Measurements from ENCODE around the gene TMED7.

TMED7 gene

GRCh38 chr5:115600766-115601165, 25.1 kb downstream of the TMED7 start:
- TF ChIP-seq, protein P1, sequence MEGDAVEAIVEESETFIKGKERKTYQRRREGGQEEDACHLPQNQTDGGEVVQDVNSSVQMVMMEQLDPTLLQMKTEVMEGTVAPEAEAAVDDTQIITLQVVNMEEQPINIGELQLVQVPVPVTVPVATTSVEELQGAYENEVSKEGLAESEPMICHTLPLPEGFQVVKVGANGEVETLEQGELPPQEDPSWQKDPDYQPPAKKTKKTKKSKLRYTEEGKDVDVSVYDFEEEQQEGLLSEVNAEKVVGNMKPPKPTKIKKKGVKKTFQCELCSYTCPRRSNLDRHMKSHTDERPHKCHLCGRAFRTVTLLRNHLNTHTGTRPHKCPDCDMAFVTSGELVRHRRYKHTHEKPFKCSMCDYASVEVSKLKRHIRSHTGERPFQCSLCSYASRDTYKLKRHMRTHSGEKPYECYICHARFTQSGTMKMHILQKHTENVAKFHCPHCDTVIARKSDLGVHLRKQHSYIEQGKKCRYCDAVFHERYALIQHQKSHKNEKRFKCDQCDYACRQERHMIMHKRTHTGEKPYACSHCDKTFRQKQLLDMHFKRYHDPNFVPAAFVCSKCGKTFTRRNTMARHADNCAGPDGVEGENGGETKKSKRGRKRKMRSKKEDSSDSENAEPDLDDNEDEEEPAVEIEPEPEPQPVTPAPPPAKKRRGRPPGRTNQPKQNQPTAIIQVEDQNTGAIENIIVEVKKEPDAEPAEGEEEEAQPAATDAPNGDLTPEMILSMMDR (IDR thresholded peaks at IDR 0.05; ENCODE audit: insufficient read depth, low read depth, low read length, missing control alignments), result no peak
- DNase-seq (ENCODE audit: low read depth), result no peak
- H3K4me3 ChIP-seq (ENCODE audit: low read depth, low read length), result peak overlapping the region; percentile 86

DNA sequence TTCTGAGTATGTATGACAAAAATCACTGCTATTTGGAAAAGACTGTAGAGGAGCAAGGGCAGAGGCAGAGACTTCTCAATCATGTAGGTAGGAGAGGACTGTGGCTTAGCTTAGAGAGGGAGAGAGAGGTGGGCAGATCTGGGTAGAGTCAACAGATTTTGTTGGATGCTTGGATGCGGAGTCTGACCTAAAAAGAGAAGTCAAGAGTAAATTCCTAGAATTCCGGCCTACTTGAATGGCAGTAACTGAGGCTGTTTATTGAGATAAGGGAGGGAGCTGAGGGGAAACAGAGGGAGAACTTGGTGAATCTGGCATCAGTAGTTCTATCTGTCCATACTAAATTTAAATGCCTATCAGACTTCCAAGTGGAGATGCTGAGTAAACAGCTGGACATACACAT, 25.9 kb downstream of the TMED7 start:
- DNase-seq (ENCODE audit: low read depth), result no peak
- TF ChIP-seq, protein P1 (IDR thresholded peaks at IDR 0.05; ENCODE audit: insufficient read depth, low read depth, low read length, missing control alignments), result no peak

GRCh38 chr5:115599502-115599901, 26.3 kb downstream of the TMED7 start:
- TF ChIP-seq, protein P1 (IDR thresholded peaks at IDR 0.05; ENCODE audit: insufficient read depth, low read depth, low read length, missing control alignments), result no peak
- no peak overlapping the region; the same call in 1 of the 2 replicates for H3K4me3 ChIP-seq (ENCODE audit: low read depth, low read length)
- peak; percentile 53 for DNase-seq (ENCODE audit: low read depth)

More for the DNA sequence above, 25.9 kb downstream of the TMED7 start:
- peak overlapping the region; percentile 9; the same call in 1 of the 2 replicates for H3K4me3 ChIP-seq (ENCODE audit: low read depth, low read length)

DNA sequence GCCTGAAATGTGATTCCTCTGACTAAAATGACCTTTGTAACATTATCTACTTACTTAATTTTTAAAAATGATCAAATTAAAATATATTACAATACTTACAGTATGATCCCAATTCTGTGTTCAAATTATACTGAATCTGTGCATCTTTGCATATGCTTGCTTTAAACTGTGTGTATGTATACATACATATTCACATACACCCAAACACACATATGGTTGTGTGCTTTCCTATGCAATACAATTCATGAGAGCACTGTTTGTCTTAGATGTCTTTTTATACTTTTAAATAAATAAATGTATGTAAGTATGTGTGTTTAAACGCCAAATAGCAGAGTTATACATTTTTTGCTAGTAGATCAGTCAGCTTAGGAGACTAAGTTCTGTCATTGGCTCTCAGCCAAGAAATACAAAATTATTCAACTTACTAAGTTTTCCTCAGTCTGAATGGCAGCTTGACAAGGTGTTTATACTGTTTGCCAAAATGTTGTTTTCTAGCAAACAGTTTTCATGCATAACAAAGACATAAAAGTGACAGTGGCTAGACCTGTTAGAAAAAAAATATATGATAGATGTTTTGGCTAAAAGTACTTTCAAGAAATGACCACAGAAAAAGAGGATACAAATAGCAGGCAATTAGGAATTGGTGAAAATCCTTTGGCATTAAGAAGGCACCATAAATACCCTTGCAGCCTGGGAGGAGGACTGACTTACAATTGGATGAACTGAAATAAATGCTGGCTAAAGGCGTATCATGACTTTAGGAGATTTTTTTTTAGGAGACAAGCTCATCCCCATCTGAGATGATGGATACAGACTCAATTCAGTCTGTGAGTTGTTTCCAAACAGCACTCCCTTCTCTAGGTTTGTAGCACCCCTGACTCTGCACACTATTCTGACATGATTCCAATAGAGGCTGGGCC, 31.4 kb downstream of the TMED7 start:
- no peak overlapping the region for H3K4me3 ChIP-seq (ENCODE audit: low read depth, low read length)
- no peak for DNase-seq (ENCODE audit: low read depth)
- TF ChIP-seq, protein P1 (IDR thresholded peaks at IDR 0.05; ENCODE audit: insufficient read depth, low read depth, low read length, missing control alignments), result no peak

DNA sequence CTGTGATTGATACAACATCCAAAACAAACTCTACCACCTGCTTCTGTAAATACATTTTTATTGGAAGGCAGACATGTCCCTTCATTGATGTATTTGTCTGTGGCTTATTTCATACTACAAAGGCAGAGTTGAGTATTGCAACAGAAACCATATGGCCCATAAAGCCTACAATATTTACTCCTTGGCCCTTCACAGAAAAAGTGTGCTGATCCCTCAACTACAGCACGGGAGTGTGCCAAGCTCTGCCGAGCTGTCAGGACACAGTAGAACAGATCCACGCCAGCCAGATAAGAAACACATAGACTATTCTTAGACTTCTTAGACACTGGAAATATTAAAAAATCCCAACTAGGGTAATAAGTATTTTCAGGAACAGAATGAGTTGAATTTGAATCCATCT, 36.8 kb downstream of the TMED7 start:
- H3K4me3 ChIP-seq (ENCODE audit: low read depth, low read length), result no peak overlapping the region
- TF ChIP-seq, protein P1 (IDR thresholded peaks at IDR 0.05; ENCODE audit: insufficient read depth, low read depth, low read length, missing control alignments), result no peak
- DNase-seq (ENCODE audit: low read depth), result no peak

DNA sequence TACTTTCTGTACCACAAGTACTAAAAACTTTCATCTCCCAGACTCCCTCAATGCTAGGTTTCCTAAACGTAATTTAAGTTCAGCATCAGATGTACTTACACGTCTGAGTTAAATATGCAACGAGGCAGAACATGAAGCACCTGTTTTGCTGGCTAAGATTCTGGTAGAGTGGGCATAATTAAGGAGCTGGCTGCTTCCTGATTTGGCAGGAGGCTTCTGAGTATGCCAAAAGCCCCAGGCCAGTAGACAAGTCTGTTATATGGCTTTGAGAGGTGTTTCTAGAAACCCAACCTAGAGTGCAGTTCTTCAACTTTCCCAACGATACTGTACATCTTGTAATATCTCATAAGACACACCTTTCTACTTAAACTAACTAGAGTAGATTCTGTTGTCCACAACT, 37.2 kb downstream of the TMED7 start:
- no peak overlapping the region for H3K4me3 ChIP-seq (ENCODE audit: low read depth, low read length)
- TF ChIP-seq, protein P1 (IDR thresholded peaks at IDR 0.05; ENCODE audit: insufficient read depth, low read depth, low read length, missing control alignments), result no peak
- DNase-seq (ENCODE audit: low read depth), result peak; percentile 22
